Measurements from ENCODE around the gene SOX8. TPM values are rescaled to one million over a fixed set of nuclear protein-coding genes. Genes with fewer than 3 reads are reported as not detected.

SOX8 gene
- total RNA-seq, 2 experiments from 2014 or later = 0.12 to 0.16 TPM

GRCh38 chr16:971582-971905, 10.0 kb upstream of the SOX8 start:
- Mint-ChIP-seq H3K36me3 (peaks cover 15% of the 10 kb centered on the region), H3K27ac (no peak overlapping the region), H3K4me1 (peaks cover 12% of the 10 kb centered on the region), H3K4me3 (peak overlapping the region; percentile 18), H3K9me3 (ENCODE audit: low read depth) (no peaks in the 10 kb centered on the region), H3K27me3 (peaks cover 6% of the 10 kb centered on the region)
- CTCF ChIA-PET = no interaction called here
- ATAC-seq (no peak), DNase-seq (no peak)

DNA sequence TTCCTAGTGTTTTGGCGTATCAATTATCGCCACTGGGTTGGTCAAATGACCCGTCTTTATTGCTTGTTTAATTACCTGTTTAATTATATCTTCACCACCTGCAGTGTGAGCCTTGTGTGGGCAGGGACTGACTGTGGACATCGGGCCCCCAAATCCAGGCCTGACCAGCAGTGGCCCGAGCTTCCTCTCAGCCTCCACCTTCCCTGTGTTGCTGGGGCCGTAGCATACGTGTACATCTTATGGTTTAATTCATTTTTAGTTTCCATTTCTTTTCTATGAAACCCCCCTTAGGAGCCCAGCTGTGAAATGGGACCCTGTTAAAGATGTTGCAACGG, 9.6 kb upstream of the SOX8 start:
- Mint-ChIP-seq H3K27ac (peak overlapping the region; percentile 19), H3K9me3 (ENCODE audit: low read depth) (no peaks in the 10 kb centered on the region), H3K4me3 (peak overlapping the region; percentile 18), H3K36me3 (peaks cover 11% of the 10 kb centered on the region), H3K4me1 (peaks cover 12% of the 10 kb centered on the region), H3K27me3 (peaks cover 6% of the 10 kb centered on the region)
- DNase-seq (no peak), ATAC-seq (no peak)
- CTCF ChIA-PET = no interaction called here

- peaks cover 12% of the 10 kb centered on the region for H3K4me1 Mint-ChIP-seq
- DNase-seq = no peak
Measured at GRCh38 chr16:972316-973002, 9.1 kb upstream of the SOX8 start.

DNA sequence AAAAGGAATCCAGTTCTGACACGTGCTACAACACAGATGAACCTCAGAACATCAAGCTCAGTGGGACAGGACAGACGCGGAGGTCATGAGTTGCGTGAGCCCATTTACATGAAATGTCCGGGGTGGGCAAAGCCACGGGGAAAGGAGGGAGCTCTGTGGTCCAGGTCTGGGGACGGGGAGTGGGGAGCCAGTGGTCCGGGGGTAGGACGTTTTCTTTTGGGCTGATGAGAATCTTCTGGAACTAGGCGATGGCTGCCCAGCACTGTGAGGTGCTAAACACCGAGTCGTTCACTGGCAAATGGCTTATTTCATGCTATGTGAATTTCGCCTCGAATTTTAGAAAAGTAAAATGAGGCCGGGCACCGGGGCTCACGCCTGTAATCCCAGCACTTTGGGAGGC, 8.2 kb upstream of the SOX8 start:
- Mint-ChIP-seq H3K27me3 (peaks cover 6% of the 10 kb centered on the region), H3K4me1 (peaks cover 11% of the 10 kb centered on the region), H3K36me3 (peaks cover 3% of the 10 kb centered on the region), H3K9me3 (ENCODE audit: low read depth) (no peaks in the 10 kb centered on the region), H3K27ac (no peak overlapping the region), H3K4me3 (no peak overlapping the region)
- DNase-seq (no peak), ATAC-seq (no peak)
- CTCF ChIA-PET = no interaction called here

More at GRCh38 chr16:972316-973002, 9.1 kb upstream of the SOX8 start:
- no peak for ATAC-seq
- Mint-ChIP-seq H3K27me3 (peaks cover 6% of the 10 kb centered on the region), H3K27ac (no peak overlapping the region), H3K4me3 (no peak overlapping the region), H3K9me3 (ENCODE audit: low read depth) (no peaks in the 10 kb centered on the region), H3K36me3 (peaks cover 7% of the 10 kb centered on the region)
- CTCF ChIA-PET = no interaction called here

- ATAC-seq (no peak), DNase-seq (no peak)
- H3K4me3 Mint-ChIP-seq = no peak overlapping the region
- no peaks in the 10 kb centered on the region for H3K9me3 Mint-ChIP-seq (ENCODE audit: low read depth)
- CTCF ChIA-PET = no interaction called here
- peaks cover 11% of the 10 kb centered on the region for H3K27me3 Mint-ChIP-seq
- peaks cover 7% of the 10 kb centered on the region for H3K4me1 Mint-ChIP-seq
- H3K36me3 Mint-ChIP-seq = no peaks in the 10 kb centered on the region
- H3K27ac Mint-ChIP-seq = no peak overlapping the region
Measured at GRCh38 chr16:974001-974601, 7.5 kb upstream of the SOX8 start.

- DNase-seq (no peak), ATAC-seq (no peak)
- H3K4me3 Mint-ChIP-seq = no peak overlapping the region
- H3K27ac Mint-ChIP-seq = no peak overlapping the region
- H3K4me1 Mint-ChIP-seq = peaks cover 3% of the 10 kb centered on the region
- H3K36me3 Mint-ChIP-seq = no peaks in the 10 kb centered on the region
- CTCF ChIA-PET = no interaction called here
- H3K27me3 Mint-ChIP-seq = peaks cover 15% of the 10 kb centered on the region
- no peaks in the 10 kb centered on the region for H3K9me3 Mint-ChIP-seq (ENCODE audit: low read depth)
Measured at GRCh38 chr16:974611-975261, 6.8 kb upstream of the SOX8 start.

DNA sequence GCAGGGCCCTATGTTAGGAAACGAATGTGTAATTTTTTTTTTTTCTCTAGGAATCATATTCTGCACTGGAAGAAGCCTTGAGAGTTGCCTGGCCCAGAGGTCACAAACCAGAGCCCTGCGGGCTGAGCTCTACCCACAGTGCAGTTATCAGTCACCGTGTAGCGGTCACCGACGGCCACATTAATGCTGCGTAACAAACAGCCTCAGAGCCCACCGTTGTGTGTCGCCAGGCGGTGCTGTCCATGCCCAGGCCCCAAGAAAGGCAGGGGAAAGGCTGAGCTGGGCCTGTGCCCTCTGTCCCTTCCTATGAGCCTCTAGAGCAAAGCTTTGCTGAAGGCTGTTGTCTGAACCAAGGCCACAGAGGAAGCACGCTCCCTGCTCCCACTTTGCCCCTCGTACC, 6.3 kb upstream of the SOX8 start:
- CTCF ChIA-PET = no interaction called here
- no peak for ATAC-seq
- Mint-ChIP-seq H3K4me3 (no peak overlapping the region), H3K9me3 (ENCODE audit: low read depth) (no peaks in the 10 kb centered on the region), H3K27ac (no peak overlapping the region), H3K27me3 (peaks cover 15% of the 10 kb centered on the region), H3K36me3 (no peaks in the 10 kb centered on the region), H3K4me1 (peaks cover 1% of the 10 kb centered on the region)
- DNase-seq = no peak

GRCh38 chr16:976389-976931, 5.1 kb upstream of the SOX8 start:
- H3K27me3 Mint-ChIP-seq = peaks cover 18% of the 10 kb centered on the region
- H3K36me3 Mint-ChIP-seq = no peaks in the 10 kb centered on the region
- no peak for ATAC-seq
- H3K27ac Mint-ChIP-seq = no peak overlapping the region
- no peak overlapping the region for H3K4me3 Mint-ChIP-seq
- no peaks in the 10 kb centered on the region for H3K9me3 Mint-ChIP-seq (ENCODE audit: low read depth)
- CTCF ChIA-PET = no interaction called here
- H3K4me1 Mint-ChIP-seq = peaks cover 4% of the 10 kb centered on the region
- DNase-seq = no peak

DNA sequence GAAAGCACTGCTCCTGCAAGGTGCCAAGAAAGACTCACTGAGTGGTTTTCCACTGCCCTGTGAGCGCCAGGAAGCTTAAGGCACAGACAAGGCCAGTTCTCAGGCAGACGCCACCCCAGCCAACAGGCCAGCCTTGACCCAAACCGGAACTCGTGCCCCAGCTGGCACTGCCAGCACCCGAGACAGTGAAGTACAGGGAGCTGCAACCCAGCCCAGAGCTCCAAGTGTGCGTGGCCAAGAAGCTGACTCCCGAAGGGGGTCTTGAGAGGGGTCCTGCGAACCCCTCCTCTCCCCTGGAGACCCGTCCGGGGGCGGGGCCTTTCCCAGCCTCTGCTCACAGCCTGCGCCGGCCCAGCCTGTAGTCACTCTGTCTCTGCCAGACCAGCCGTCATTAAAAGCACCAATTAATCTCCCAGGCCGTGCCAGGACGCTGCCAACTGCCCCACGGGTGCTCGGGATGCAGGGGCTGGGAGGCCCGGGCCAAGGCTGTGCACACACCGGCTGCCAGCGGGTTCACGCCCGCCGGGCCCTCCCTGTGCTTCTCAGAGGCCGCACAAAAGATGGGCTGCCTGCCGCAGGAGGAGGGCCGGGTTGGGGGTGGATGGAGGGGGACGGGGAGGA, 4.4 kb upstream of the SOX8 start:
- no peak overlapping the region for H3K4me3 Mint-ChIP-seq
- ATAC-seq (no peak), DNase-seq (no peak)
- CTCF ChIA-PET = no interaction called here
- no peaks in the 10 kb centered on the region for H3K36me3 Mint-ChIP-seq
- peaks cover 12% of the 10 kb centered on the region for H3K27me3 Mint-ChIP-seq
- no peaks in the 10 kb centered on the region for H3K9me3 Mint-ChIP-seq (ENCODE audit: low read depth)
- H3K27ac Mint-ChIP-seq = no peak overlapping the region
- H3K4me1 Mint-ChIP-seq = peaks cover 3% of the 10 kb centered on the region

GRCh38 chr16:977896-978295, 3.7 kb upstream of the SOX8 start:
- H3K4me3 Mint-ChIP-seq = no peak overlapping the region
- no peak for DNase-seq
- H3K4me1 Mint-ChIP-seq = peaks cover 3% of the 10 kb centered on the region
- peaks cover 16% of the 10 kb centered on the region for H3K27me3 Mint-ChIP-seq
- ATAC-seq = no peak
- H3K36me3 Mint-ChIP-seq = no peaks in the 10 kb centered on the region
- CTCF ChIA-PET = no interaction called here
- H3K27ac Mint-ChIP-seq = no peak overlapping the region
- no peaks in the 10 kb centered on the region for H3K9me3 Mint-ChIP-seq (ENCODE audit: low read depth)

GRCh38 chr16:978403-978802, 3.2 kb upstream of the SOX8 start:
- ATAC-seq (no peak), DNase-seq (no peak)
- CTCF ChIA-PET = no interaction called here
- peaks cover 3% of the 10 kb centered on the region for H3K4me1 Mint-ChIP-seq
- H3K4me3 Mint-ChIP-seq = no peak overlapping the region
- H3K27me3 Mint-ChIP-seq = peaks cover 20% of the 10 kb centered on the region
- H3K27ac Mint-ChIP-seq = no peak overlapping the region
- no peaks in the 10 kb centered on the region for H3K9me3 Mint-ChIP-seq (ENCODE audit: low read depth)
- no peaks in the 10 kb centered on the region for H3K36me3 Mint-ChIP-seq

DNA sequence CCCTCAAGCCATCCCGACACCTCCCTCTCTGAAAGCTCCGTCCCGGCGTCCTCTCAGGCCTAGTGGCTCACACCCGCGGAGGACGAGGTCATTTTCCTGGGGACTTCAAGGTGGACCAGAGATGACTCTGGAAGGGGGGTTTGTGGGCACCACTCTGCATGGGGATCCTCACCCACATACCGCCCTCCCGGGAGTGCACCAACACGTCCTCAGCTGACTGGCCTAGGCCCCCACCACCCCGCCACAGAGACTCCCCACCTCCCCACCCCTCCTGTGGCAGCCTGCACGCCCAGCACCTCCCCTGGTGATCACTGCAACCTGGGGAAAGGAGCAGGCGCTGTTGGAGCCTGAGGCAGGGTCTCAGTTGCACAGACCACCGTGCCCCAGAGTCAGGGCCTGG, 2.4 kb upstream of the SOX8 start:
- ATAC-seq (no peak), DNase-seq (no peak)
- H3K36me3 Mint-ChIP-seq = no peaks in the 10 kb centered on the region
- no peak overlapping the region for H3K27ac Mint-ChIP-seq
- CTCF ChIA-PET = interaction anchor here (3.0 kb wide), 1 partner anchor 15 kb away, joined by 10 read pairs; no protein-coding TSS in a partner anchor
- H3K27me3 Mint-ChIP-seq = peaks cover 20% of the 10 kb centered on the region
- peaks cover 3% of the 10 kb centered on the region for H3K4me1 Mint-ChIP-seq
- no peak overlapping the region for H3K4me3 Mint-ChIP-seq
- no peaks in the 10 kb centered on the region for H3K9me3 Mint-ChIP-seq (ENCODE audit: low read depth)

GRCh38 chr16:979859-980594, 1.5 kb upstream of the SOX8 start:
- ATAC-seq = no peak
- no peak for DNase-seq
- Mint-ChIP-seq H3K36me3 (no peaks in the 10 kb centered on the region), H3K4me3 (no peak overlapping the region), H3K4me1 (peaks cover 3% of the 10 kb centered on the region), H3K9me3 (ENCODE audit: low read depth) (no peaks in the 10 kb centered on the region), H3K27me3 (peaks cover 20% of the 10 kb centered on the region), H3K27ac (no peak overlapping the region)
- CTCF ChIA-PET = interaction anchor here (1.1 to 3.0 kb wide), 2 partner anchors 12 to 16 kb away, joined by 3 to 10 read pairs; no protein-coding TSS in a partner anchor
